AG04449 (cell line): ENCODE data around the gene LIF.
"Not testable (repeated sequence)": the region's sequence is repeated elsewhere in the genome, so short reads cannot be mapped to it uniquely, and the experiment has no call there.

Experiments used
- CTCF ChIA-PET: fragments of 350-600 bp; formaldehyde crosslinking; extraction: SDS; loops from one replicate; lab custom pipeline; 2021; ENCODE audit warnings: antibody characterized with exemption; lab: Yijun Ruan, JAX
- POLR2A ChIA-PET: fragments of 400-600, 350-600 bp; formaldehyde crosslinking; extraction: SDS; loops from one replicate; lab custom pipeline; 2020; ENCODE audit warnings: antibody characterized with exemption, inconsistent platforms; lab: Yijun Ruan, JAX
- DNase-seq: peaks from one replicate; pipeline ENCODE4 v3.0.0-alpha.2; 2010; ENCODE audit warnings: low read depth, low spot score
- H3K4me3 ChIP-seq: 2 replicates; pipeline ENCODE4 v1.5.1; 2011; ENCODE audit warnings: low read depth, mild to moderate bottlenecking, control low read depth, low read length
- CTCF ChIP-seq: IDR thresholded peaks from one replicate; pipeline ENCODE4 v1.5.1; 2011; ENCODE audit warnings: mild to moderate bottlenecking, moderate library complexity, low read length, control low read depth, inconsistent platforms; ENCODE audit not compliant: insufficient read depth; ENCODE audit errors: missing control alignments

The LIF gene

GRCh38 chr22:30236875-30237274, 9.7 kb downstream of the LIF start:
- CTCF ChIA-PET, result interaction anchor here (0.6 to 7.9 kb wide), 9 partner anchors 14 to 467 kb away, joined by 3 to 48 read pairs (median 4); no protein-coding TSS in a partner anchor
- POLR2A ChIA-PET, result interaction anchor here (0.7 to 1.4 kb wide), 3 partner anchors 10 to 160 kb away, joined by 3 to 5 read pairs (median 3); partner anchors contain the start of gene SEC14L2
- DNase-seq, result no peak
- no peak overlapping the region for H3K4me3 ChIP-seq
- no peak for TF ChIP-seq CTCF

DNA sequence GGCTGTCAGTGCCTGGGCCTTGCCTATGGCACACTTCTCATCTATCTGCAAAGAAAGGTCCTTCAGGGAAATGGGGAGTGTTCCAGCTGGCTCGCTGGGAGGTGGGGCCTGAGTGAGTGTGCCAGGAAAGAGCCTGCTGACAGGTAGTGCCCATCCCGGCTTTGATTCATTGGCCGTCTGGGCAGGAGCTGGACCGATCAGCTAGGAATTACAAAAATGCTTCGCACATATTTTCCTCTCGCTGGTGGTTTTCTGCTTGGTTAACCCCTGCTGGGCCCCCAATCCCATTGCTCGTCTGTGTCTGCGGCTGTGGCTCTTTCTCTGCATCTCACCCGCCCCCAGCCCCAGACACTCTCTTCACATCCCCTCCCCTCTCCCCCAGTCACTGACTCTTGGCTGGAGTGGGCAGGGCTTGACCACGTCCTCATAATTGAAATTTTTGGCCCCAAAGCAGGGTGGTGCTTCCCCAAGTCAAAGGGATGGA, 10.8 kb downstream of the LIF start:
- POLR2A ChIA-PET, result interaction anchor here (0.6 to 2.4 kb wide), 9 partner anchors 11 to 726 kb away, joined by 3 to 13 read pairs (median 7); partner anchors contain the start of gene LIF
- peak; percentile 90 for DNase-seq
- no peak overlapping the region for H3K4me3 ChIP-seq
- TF ChIP-seq CTCF, result no peak
- CTCF ChIA-PET, result interaction anchor here (0.7 to 7.9 kb wide), 6 partner anchors 15 to 129 kb away, joined by 4 to 48 read pairs (median 4); no protein-coding TSS in a partner anchor

GRCh38 chr22:30234786-30235470, 11.6 kb downstream of the LIF start:
- DNase-seq, result peak; percentile 90
- ChIA-PET CTCF (interaction anchor here (0.9 to 7.9 kb wide), 7 partner anchors 11 to 128 kb away, joined by 4 to 48 read pairs (median 5); no protein-coding TSS in a partner anchor), POLR2A (interaction anchor here (0.7 to 2.4 kb wide), 10 partner anchors 11 to 117 kb away, joined by 3 to 13 read pairs (median 8); partner anchors contain the start of gene LIF)
- H3K4me3 ChIP-seq, result no peak overlapping the region
- TF ChIP-seq CTCF, result no peak

- H3K4me3 ChIP-seq, DNase-seq: not testable (repeated sequence)
- ChIA-PET POLR2A (interaction anchor here (0.7 to 2.4 kb wide), 6 partner anchors 12 to 117 kb away, joined by 3 to 13 read pairs (median 6); partner anchors contain the start of gene LIF), CTCF (interaction anchor here (0.9 to 7.9 kb wide), 5 partner anchors 10 to 127 kb away, joined by 4 to 48 read pairs (median 5); no protein-coding TSS in a partner anchor)
Observed at GRCh38 chr22:30234325-30234724, 12.2 kb downstream of the LIF start.

DNA sequence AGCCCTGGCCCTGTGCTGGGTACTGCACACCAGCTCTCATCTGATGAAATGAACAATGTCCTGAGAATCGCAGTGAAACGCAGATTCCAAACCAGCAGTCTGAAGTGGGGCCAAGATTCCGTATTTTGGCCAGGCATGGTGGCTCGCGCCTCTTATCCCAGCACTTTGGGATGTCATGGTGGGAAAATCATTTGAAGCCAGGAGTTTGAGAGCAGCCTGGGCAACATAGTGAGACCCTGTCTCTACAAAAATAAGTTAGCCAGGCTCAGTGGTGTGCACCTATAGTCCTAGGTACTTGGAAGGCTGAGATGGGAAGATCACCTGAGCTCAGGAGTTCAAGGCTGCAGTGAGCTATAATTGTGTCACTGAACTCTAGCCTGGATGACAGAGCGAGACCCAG, 13.0 kb downstream of the LIF start:
- CTCF ChIA-PET, result interaction anchor here (0.9 to 7.9 kb wide), 6 partner anchors 10 to 126 kb away, joined by 3 to 48 read pairs (median 4); no protein-coding TSS in a partner anchor
- POLR2A ChIA-PET, result interaction anchor here (1.2 kb wide), 1 partner anchor 13 kb away, joined by 8 read pairs; the partner anchor contains the start of gene LIF

More for the DNA sequence above, 13.0 kb downstream of the LIF start:
- no peak for TF ChIP-seq CTCF
- no peak overlapping the region for H3K4me3 ChIP-seq
- no peak for DNase-seq
